Measurements from ENCODE around the gene RARA.

RARA gene

DNA sequence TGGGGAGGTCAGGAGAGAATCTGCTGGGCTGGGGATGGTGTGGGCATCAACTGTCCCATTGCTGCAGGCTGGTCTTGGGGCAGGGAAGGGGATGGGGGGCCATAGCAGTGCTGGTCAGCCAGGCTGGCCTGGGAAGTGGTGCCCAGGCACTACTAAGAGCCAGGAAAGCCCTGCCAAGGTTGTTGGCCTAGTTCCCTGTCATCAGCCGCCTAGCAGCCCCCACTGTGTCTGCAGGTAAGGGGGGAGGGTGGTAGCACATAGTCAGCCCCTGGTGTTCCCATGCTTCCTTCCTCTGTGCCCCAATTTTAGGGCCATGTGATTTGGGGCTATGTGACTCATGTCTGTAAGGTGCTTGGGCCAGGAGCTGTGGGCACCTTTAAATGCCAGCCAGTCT, 37.8 kb downstream of the RARA start:
- no peak for DNase-seq

DNA sequence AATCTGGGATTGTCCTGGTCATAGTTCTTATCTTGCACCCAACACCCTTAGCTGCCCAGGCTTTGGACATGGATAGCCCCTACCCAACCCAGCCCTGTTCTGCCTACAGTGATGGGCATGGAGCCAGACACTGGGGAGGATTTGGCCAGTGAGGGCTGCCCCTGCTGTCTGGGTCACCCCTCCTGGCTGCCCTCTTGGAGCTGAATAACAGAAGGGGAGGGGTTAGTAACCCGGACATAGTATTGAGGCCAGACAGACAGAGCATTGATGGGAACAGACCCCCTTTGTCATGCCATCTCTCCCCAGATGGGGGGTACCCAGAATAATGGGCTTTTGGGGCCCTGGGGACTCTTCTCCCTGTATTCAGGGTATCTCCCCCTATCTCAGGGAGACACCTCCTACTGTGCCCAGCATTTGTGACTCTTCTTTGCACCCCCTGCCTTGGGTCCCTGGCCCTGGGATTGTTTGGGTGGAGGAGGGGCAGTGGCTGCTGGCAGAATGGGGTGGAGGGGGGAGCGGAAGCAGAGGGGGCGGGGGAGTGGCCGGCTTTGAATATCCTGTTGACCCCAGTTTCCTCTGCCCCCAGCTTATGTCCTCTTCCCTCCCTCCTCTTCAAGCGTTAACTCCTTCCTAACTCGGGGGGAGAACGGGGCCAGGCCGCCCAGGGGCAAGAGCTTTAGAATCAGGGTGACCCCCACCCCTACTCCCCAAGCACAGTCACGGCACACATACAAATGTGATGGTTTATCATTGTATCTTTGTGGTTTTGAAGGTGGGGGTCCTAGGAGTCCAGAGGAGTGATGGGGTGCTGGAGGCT, 38.5 kb downstream of the RARA start:
- DNase-seq, result no peak

DNA sequence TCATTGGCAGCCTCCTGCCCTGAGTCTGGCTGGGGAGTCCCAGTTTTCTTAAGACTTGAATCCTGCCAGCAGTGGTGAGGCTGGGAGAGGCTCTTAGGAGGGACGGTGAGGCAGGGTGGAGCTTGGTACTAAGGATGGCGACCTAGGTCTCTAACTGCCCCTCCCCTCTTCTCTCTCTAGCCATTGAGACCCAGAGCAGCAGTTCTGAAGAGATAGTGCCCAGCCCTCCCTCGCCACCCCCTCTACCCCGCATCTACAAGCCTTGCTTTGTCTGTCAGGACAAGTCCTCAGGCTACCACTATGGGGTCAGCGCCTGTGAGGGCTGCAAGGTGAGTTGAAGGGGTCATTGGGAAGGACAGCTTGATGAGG, 39.1 kb downstream of the RARA start:
- DNase-seq, result no peak

DNA sequence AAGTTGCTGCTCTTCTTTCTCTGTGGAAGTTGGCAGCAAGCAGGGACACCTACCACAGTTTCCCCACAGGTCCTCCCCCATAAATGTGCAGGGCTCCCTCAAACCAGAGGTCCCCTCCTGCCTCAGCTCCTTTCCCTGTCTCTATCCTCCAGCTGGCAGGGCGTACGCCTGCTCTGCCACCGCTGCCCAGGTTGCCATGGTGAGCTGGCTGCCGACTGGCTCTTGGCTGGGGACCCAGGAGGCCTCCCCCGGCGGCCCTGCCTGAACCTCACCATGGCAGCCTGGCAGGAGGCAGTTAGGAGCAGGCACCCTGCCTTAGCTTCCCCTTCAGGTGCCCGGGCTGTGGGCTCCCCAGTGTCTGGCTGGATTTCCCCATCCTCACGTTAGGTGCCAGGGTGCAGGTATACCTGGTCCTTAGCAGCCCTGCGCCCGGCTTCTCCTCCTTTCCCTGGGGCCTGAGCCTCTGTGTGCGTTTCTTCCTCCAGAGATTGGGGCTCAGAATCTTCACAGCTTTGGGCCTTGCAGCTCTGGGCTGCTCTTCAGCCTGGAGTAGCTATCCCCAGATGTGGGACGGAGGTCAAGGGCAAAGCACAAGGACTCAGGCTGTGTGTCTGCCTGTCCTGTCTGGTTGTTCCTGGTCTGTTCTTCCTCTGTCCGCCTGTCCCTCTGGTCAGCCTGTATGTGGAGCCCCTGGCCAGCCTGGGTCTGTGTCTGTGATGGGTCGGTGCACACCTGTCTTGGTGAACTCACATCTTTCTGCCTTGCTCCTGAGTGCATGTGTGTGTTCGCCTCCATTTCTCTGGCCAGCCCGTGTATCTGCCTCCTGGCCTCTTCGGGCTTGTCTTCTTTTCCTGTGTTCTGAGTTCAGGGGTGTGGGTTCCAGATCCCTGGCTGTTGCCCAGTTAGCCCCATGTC, 39.8 kb downstream of the RARA start:
- DNase-seq, result no peak

DNA sequence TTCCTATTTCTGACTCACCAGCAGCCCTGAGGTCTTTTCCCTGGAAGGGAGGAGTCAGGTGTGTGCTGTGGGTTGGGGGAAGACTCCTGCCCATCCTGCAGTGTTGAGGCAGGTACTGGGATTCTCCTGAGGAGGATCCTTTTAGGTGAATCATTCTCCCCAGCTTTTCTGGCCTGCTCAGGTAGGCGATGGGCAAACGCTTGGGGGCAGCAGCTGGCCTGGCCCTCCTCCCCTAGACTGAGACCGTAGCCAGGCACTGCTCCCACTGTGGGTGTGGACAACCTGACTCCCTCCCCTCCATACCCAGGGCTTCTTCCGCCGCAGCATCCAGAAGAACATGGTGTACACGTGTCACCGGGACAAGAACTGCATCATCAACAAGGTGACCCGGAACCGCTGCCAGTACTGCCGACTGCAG, 40.5 kb downstream of the RARA start:
- DNase-seq, result no peak

DNA sequence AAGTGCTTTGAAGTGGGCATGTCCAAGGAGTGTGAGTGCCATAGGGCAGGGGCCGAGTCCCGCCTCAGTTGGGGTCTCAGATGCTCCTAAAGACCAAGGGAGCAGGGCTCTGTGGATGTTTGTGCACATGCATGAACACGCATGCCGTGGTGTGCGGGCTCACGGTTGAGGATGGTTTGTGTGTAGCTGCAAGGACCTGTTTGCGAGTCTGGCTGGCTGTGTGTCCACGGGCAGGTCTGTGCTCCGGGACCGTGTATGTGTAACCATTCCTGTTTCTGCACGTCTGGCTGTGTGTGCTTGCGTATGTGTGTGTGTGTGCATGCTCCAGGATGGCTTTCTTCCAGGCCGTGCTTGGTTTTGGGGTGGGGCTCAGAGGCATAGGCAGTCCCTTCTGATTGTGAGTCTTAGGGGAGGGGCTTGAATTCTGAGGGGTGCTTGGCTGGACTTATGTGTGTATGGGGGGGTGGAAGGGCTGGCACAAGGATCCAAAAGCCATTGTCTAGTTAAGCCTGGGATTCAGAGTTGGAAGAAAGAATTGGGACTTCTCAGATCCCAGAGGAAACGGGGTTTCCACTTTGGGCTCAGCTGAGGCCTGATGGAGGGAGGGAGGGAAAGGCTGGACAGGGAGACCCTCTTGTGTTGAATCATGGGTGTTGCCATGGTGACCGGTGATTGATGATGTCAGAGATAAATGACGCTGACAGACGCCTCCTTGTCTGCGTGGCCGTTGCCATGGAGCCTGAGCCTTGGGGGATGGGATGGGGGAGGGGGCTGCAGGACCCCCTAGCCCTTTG, 41.1 kb downstream of the RARA start:
- no peak for DNase-seq

DNA sequence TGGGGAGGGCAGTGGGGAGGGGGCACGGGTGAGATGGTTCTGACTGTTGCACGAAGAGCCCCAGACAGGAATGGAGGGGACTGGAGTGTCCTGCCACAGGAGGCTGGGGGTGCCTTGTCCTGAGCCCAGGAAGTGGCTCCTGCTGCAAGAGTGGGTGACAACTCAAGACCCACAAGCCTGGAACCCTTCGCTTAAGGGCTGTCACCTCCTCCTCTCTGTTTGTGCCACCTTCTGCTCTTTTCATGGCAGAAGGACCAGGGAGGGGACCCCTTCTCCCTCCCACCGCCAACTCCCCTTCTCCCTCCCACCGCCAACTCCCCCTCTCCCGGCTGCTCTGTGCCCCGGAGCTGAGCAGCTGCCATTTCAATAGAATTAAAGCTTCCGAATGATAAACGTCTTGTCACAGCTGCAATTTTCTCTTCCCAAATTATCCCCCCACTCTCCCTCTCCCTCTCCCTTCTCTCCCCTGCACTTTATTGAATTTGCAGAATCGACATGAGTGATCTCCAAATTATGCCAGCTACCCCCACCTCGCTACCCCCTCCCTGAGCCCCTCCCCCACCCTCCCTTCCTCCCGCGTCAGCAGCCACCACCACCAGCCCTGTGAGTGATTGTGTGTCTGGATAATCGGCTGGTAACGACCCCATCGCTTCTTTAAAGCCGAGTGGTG, 41.8 kb downstream of the RARA start:
- no peak for DNase-seq

DNA sequence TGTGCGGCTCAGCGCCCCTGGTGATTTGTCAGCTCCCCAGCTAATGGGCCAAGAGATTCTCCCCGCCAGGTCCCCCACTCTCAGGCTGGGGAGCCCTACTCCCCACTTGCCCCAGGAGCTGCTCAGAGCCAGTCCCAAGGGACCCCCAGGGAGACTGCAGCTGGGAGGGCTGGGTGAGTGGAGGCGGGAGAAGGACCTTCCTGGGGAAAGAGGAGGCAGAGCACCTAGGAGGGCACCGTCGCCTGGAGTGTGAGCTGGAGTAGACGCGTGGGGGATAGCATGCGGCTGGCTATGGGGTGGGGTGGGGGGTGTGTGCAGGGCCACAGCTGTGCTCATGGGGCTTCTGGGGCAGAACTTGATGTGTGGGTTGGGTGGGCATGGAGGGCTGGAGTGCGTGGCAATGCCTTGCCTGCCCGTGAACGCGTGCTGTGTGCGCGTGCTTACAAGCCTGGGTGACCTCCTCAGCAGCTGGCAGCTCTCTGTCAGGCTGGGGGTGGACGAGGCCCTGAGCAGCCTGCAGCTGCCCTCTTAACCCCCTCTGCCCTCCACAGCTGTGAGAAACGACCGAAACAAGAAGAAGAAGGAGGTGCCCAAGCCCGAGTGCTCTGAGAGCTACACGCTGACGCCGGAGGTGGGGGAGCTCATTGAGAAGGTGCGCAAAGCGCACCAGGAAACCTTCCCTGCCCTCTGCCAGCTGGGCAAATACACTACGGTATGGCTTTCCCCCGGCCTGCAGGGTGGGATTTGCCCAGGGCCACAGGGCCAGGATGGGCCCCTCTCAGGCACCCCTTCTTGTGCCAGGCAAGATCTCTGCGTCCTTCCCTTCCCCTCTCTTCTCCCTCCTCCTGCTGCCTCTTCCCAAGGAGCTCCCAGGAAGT, 42.6 kb downstream of the RARA start:
- DNase-seq, result no peak

DNA sequence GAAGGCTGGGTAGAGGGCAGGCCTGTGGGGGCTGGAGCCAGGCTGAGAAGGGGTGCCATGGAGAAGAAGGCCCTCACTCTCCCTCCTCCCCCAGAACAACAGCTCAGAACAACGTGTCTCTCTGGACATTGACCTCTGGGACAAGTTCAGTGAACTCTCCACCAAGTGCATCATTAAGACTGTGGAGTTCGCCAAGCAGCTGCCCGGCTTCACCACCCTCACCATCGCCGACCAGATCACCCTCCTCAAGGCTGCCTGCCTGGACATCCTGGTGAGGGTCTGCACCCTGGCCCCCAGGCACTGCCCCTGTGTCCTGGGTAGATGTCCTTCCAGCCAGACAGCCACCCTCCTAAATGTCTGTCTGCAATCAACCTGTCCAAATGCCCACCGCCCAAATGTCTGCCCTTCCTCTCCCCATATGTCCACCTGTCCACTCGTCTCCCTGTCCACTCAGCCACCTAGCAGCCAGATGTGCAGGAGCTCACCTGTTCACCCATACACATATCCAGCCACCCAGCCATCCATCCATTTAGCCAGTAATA, 43.3 kb downstream of the RARA start:
- no peak for DNase-seq

DNA sequence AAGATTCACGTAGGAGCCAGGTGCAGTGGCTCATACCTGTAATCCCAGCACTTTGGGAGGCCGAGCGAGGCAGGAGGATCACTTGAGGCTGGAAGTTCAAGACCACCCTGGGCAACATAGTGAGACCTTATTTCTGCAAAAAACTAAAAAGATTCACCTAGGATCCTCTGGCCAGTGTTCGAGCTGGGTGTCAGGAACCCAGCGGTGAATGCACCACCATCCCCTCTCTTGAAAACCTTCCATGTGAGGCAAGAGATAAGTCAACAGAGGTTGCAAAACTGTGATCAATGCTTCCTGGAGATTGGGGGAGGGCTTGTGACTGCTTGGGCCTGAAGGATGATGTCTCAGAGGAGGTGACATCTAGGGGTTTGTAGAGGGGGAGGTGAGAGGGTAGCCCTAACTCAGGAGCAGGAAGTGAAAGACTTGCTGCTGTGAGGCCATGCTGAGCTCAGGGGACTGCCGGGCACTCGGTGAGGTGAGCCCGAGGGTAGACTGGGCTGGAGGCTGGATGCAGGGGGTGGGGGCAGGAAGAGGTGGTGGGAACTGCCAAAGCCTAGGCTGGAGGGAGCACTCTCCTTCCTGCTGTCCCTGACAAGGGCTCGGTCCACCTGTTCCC, 43.9 kb downstream of the RARA start:
- no peak for DNase-seq

DNA sequence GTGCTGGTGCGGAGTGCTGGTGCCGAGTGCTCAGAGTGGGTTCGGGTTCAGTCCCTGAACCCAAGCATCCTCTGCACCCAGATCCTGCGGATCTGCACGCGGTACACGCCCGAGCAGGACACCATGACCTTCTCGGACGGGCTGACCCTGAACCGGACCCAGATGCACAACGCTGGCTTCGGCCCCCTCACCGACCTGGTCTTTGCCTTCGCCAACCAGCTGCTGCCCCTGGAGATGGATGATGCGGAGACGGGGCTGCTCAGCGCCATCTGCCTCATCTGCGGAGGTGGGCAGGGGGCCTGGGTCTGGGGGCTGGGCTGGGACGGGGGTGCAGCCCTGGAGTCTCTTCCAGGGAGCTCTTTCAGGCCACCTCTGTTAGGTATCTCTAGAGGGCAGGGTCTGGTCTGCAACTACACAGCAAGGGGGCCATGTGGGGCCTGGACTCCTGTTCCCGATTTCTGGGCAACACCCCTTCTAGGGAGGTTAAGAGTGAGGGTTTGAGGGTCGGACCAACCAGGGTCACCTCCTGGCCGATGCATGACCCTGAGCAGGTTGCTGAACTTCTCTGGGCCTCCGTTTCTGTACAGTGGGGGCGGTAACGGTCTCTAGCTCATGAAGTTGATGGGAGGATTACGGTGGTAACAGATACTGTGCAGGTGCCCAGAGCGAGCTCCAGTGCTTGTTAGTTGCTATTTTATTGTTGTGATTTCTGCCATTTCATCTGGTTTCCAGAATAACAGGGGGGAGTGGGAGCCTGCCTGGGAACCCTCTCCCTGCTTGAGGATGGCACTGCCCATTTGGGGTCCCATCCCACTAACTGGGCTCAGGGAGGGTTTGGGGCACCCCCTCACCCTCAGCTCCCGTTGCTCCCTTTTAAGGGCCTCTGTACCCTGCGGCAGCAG, 45.5 kb downstream of the RARA start:
- DNase-seq, result no peak

DNA sequence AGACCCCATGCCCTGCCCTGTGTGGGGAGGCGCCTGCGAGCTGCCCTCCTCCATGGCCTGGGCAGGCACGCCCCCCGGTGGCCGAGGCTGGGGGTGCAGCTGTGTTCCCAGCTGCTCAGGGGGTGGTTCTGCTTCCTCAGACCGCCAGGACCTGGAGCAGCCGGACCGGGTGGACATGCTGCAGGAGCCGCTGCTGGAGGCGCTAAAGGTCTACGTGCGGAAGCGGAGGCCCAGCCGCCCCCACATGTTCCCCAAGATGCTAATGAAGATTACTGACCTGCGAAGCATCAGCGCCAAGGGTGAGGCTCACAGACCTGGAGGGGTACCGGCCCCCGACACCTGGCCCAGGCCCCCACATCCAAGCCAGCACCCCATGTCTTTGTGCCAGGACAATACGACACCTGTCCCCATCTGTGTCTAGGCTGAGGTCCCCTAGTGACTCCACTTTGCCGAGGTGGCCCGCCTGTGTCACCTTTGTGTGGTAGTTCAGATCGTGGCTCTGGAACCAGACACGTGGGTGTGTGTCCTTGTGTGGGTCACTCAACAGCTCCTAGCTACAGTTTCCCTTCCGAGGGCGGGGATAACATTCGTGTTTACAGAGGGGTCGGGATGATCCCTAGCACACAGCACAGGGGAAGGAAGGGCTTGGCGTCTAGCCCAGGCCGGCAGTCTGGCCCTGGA, 46.3 kb downstream of the RARA start:
- peak; percentile 81 for DNase-seq

DNA sequence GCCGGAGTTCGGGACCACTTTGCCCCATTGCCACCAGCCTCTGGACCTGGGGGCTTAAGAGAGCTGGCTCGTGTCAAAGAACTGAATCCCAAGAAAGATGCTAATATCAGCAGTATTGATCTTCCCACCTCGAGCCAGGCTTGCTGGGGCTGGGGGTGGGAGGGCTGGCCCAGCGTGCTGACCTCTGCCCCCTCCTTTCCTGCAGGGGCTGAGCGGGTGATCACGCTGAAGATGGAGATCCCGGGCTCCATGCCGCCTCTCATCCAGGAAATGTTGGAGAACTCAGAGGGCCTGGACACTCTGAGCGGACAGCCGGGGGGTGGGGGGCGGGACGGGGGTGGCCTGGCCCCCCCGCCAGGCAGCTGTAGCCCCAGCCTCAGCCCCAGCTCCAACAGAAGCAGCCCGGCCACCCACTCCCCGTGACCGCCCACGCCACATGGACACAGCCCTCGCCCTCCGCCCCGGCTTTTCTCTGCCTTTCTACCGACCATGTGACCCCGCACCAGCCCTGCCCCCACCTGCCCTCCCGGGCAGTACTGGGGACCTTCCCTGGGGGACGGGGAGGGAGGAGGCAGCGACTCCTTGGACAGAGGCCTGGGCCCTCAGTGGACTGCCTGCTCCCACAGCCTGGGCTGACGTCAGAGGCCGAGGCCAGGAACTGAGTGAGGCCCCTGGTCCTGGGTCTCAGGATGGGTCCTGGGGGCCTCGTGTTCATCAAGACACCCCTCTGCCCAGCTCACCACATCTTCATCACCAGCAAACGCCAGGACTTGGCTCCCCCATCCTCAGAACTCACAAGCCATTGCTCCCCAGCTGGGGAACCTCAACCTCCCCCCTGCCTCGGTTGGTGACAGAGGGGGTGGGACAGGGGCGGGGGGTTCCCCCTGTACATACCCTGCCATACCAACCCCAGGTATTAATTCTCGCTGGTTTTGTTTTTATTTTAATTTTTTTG, 47.1 kb downstream of the RARA start:
- DNase-seq, result no peak

DNA sequence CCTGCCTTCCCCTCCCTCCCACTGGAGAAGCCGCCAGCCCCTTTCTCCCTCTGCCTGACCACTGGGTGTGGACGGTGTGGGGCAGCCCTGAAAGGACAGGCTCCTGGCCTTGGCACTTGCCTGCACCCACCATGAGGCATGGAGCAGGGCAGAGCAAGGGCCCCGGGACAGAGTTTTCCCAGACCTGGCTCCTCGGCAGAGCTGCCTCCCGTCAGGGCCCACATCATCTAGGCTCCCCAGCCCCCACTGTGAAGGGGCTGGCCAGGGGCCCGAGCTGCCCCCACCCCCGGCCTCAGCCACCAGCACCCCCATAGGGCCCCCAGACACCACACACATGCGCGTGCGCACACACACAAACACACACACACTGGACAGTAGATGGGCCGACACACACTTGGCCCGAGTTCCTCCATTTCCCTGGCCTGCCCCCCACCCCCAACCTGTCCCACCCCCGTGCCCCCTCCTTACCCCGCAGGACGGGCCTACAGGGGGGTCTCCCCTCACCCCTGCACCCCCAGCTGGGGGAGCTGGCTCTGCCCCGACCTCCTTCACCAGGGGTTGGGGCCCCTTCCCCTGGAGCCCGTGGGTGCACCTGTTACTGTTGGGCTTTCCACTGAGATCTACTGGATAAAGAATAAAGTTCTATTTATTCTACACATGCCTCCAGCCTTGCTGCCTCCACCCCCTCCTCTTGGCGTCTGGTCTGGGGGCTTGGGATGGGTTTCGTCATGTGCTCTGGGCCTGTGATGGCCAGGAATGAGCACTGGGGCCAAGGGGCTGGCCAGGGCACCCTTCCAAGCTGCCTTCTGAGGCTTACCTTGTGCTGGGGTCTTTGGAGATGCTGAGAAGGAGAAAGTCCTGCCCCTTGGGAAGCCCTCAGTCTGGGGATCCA, 48.3 kb downstream of the RARA start:
- no peak for DNase-seq

DNA sequence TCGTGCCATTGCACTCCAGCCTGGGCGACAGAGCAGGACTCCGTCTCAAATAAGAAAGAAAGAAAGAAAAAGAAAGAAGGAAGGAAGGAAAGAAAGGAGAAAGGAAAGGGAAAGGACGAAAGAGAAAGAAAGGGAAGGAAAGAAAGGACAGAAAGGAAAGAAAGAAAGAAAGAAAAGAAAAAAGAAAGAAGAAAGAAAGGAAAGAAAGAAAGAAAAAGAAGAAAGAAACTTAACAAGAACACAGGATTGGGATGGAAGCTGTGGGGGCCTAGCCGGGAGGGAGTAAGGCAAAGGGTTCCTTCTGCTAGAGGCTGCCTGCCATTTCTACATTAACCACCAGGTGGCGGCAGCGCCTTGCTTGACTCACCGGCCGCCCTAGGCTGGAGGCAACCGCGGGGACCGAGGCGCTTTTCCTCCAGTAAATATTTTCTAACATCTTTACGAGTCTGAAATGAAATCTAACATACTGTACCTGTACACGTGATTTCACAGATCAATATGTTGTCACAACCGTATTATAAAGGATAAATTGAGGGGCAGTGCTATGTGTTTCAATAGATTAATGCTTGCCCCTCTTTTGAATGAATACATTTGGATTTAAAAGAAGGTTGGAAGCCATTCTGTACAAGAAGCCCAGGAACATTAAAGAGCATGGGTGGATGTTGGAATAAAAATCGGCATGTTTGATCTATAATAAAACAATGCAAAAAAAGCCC, 49.5 kb downstream of the RARA start:
- DNase-seq, result peak; percentile 93

DNA sequence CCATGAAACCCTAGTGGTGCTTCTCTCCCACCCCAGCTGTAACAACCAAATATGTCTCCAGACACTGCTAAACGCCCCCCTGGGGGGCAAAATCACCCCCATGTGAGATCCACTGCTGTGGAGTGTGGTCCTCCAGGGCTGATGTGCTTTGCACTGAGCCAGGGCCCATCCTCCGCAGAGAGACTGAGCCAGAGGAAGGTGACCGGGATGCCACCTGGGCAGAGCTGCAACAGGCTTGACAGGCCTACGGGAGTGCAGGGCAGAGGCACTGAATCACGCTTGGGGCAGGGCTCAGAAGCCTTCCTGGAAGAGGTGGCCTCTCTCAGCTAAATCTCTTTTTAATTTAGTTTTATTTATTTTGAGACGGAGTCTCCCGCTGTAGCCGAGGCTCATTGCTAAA, 51.1 kb downstream of the RARA start:
- DNase-seq, result no peak

All from activated CD4-positive, alpha-beta T cell treated with anti-CD3 and anti-CD28 coated beads, Interleukin-2, Interleukin-6, amounts not matched to agents 100 ng/mL and 50 ng/mL, durations not matched to agents 16 hours and 8 hours (primary cell).